ENCODE measurements around the gene SMPD2. TPM values are rescaled to one million over a fixed set of nuclear protein-coding genes. Genes with fewer than 3 reads are reported as not detected.

The SMPD2 gene
- total RNA-seq, 3 donors from 2014 or later: 8.5 to 26.2 (median 12.1) TPM

GRCh38 chr6:109488001-109488400 is 47.5 kb downstream of the SMPD2 start:
- no peaks in the 10 kb centered on the region for H3K4me1 ChIP-seq
- no peaks in the 10 kb centered on the region for H3K27me3 ChIP-seq
- H3K36me3 ChIP-seq: no peaks in the 10 kb centered on the region
- H3K27ac ChIP-seq: no peak overlapping the region
- no peak overlapping the region for H3K4me3 ChIP-seq
- TF ChIP-seq POLR2A (IDR thresholded peaks at IDR 0.05) (no peak), POLR2AphosphoS5 (IDR thresholded peaks at IDR 0.05) (no peak), CTCF (IDR thresholded peaks at IDR 0.05) (no peak)
- intact Hi-C loops (cut with DNase I; ENCODE audit: low total_unique reads): no loop called here
- no peak for DNase-seq (ENCODE audit: low spot score in 2 of 2)
- no peaks in the 10 kb centered on the region for H3K9me3 ChIP-seq

GRCh38 chr6:109490713-109491112 is 50.2 kb downstream of the SMPD2 start:
- H3K36me3 ChIP-seq: no peaks in the 10 kb centered on the region
- no peaks in the 10 kb centered on the region for H3K9me3 ChIP-seq
- H3K4me3 ChIP-seq: no peak overlapping the region
- H3K27me3 ChIP-seq: no peaks in the 10 kb centered on the region
- H3K27ac ChIP-seq: no peak overlapping the region
- no peak for TF ChIP-seq POLR2A (IDR thresholded peaks at IDR 0.05)
- TF ChIP-seq CTCF (IDR thresholded peaks at IDR 0.05): no peak
- no peak for TF ChIP-seq POLR2AphosphoS5 (IDR thresholded peaks at IDR 0.05)
- H3K4me1 ChIP-seq: no peaks in the 10 kb centered on the region
- intact Hi-C loops (cut with DNase I; ENCODE audit: low total_unique reads): no loop called here
- no peak for DNase-seq (ENCODE audit: low spot score in 2 of 2)

GRCh38 chr6:109491207-109491938 is 50.8 kb downstream of the SMPD2 start:
- Histone ChIP-seq H3K4me1 (no peaks in the 10 kb centered on the region), H3K4me3 (no peak overlapping the region), H3K27ac (peak overlapping the region in 1 of 2 donors; percentile 7), H3K27me3 (no peaks in the 10 kb centered on the region), H3K9me3 (no peaks in the 10 kb centered on the region), H3K36me3 (no peaks in the 10 kb centered on the region)
- intact Hi-C loops (cut with DNase I; ENCODE audit: low total_unique reads): no loop called here
- TF ChIP-seq POLR2AphosphoS5 (IDR thresholded peaks at IDR 0.05) (no peak), POLR2A (IDR thresholded peaks at IDR 0.05) (no peak), CTCF (IDR thresholded peaks at IDR 0.05) (no peak)
- no peak for DNase-seq (ENCODE audit: low spot score in 2 of 2)

Other genes starting within 250 kb of the SMPD2 start
- 100 to 1,000 TPM; 186 to 302 (median 238) TPM for gene CD164, start 58.3 kb upstream of the SMPD2 start, total RNA-seq
- gene PPIL6, start 96 bp upstream of the SMPD2 start, total RNA-seq: 10 to 100 TPM in 1 of 3 donors, 1 to 10 TPM in 2; 2.6 to 16.5 (median 2.9) TPM
- 10 to 100 TPM; 23.6 to 29.8 (median 25.5) TPM for gene MICAL1, start 15.0 kb downstream of the SMPD2 start, total RNA-seq
- gene ZBTB24, start 42.5 kb downstream of the SMPD2 start, total RNA-seq: 10 to 100 TPM in 1 of 3 donors, 1 to 10 TPM in 2; 9.1 to 13.8 (median 9.8) TPM